ENCODE results near the gene MVB12B.

DNA sequence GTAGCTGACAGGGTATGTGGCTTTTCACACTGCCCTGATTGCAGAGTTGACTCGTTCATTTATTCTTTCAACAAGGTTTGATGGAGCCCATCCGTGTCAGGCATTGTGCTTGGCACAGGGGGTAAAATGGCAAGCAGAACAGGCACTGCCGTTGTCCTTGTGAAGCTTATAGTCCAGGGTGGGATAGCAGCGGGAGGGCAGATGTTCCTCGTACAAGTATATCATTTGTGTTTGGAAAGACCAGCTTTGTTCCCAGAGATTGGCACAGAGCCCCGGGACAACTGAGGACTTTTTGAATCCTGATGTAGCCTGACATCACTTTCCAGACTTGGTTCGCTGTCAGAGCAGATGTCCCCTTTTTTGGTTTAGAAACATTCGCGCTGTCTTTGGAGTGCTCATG lies 50.9 kb downstream of the MVB12B start:
- TF ChIP-seq, protein P1, sequence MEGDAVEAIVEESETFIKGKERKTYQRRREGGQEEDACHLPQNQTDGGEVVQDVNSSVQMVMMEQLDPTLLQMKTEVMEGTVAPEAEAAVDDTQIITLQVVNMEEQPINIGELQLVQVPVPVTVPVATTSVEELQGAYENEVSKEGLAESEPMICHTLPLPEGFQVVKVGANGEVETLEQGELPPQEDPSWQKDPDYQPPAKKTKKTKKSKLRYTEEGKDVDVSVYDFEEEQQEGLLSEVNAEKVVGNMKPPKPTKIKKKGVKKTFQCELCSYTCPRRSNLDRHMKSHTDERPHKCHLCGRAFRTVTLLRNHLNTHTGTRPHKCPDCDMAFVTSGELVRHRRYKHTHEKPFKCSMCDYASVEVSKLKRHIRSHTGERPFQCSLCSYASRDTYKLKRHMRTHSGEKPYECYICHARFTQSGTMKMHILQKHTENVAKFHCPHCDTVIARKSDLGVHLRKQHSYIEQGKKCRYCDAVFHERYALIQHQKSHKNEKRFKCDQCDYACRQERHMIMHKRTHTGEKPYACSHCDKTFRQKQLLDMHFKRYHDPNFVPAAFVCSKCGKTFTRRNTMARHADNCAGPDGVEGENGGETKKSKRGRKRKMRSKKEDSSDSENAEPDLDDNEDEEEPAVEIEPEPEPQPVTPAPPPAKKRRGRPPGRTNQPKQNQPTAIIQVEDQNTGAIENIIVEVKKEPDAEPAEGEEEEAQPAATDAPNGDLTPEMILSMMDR (IDR thresholded peaks at IDR 0.05), result no peak
- TF ChIP-seq ZNF317 (CRISPR knock-in tag; IDR thresholded peaks at IDR 0.05; ENCODE audit: borderline replicate concordance, low read depth), result no peak
- no peak for TF ChIP-seq JUN (CRISPR knock-in tag; IDR thresholded peaks at IDR 0.05)
- TF ChIP-seq CREB1 (CRISPR knock-in tag; IDR thresholded peaks at IDR 0.05), result no peak
- TF ChIP-seq, protein P2, sequence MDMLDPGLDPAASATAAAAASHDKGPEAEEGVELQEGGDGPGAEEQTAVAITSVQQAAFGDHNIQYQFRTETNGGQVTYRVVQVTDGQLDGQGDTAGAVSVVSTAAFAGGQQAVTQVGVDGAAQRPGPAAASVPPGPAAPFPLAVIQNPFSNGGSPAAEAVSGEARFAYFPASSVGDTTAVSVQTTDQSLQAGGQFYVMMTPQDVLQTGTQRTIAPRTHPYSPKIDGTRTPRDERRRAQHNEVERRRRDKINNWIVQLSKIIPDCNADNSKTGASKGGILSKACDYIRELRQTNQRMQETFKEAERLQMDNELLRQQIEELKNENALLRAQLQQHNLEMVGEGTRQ (CRISPR knock-in tag; IDR thresholded peaks at IDR 0.05), result no peak
- TF ChIP-seq ZNF423 (CRISPR knock-in tag; IDR thresholded peaks at IDR 0.05), result no peak
- TF ChIP-seq TP53 (CRISPR knock-in tag; IDR thresholded peaks at IDR 0.05), result no peak
- TF ChIP-seq ZNF232 (CRISPR knock-in tag; IDR thresholded peaks at IDR 0.05), result no peak
- no peak for TF ChIP-seq CBFB (CRISPR knock-in tag; IDR thresholded peaks at IDR 0.05; ENCODE audit: low read depth)

Measured in WTC11 (cell line).